Smooth muscle cell (in vitro differentiated cells): ENCODE measurements around the gene CCNC. TPM values are rescaled to one million over a fixed set of nuclear protein-coding genes. Genes with fewer than 3 reads are reported as not detected.

Experiments used
- DNase-seq: peaks from one replicate; lab custom pipeline; 2025; ENCODE audit not compliant: unreplicated experiment; lab: John Stamatoyannopoulos, UW
- H2AFZ ChIP-seq: fragments of 200-600 bp; sonication (generic); 2 replicates; pipeline ENCODE4 v1.6.0; 2016; ENCODE audit warnings: antibody characterized with exemption, low read depth, mild to moderate bottlenecking
- H3F3A ChIP-seq: fragments of 200-600 bp; sonication (generic); 2 replicates; pipeline ENCODE4 v1.6.0; 2017; ENCODE audit warnings: antibody characterized with exemption, low read depth
- H3K27ac ChIP-seq: fragments of 200-600 bp; sonication (generic); 2 replicates; pipeline ENCODE4 v1.5.1; 2016; ENCODE audit warnings: low read depth, mild to moderate bottlenecking
- H3K27me3 ChIP-seq: fragments of 200-600 bp; sonication (generic); 2 replicates; pipeline ENCODE4 v1.6.1; 2016; ENCODE audit warnings: low read depth, mild to moderate bottlenecking
- H3K36me3 ChIP-seq: fragments of 200-600 bp; sonication (generic); 2 replicates; pipeline ENCODE4 v1.5.1; 2016; ENCODE audit warnings: low read depth
- H3K4me1 ChIP-seq: fragments of 200-600 bp; sonication (generic); 2 replicates; pipeline ENCODE4 v1.5.1; 2016; ENCODE audit warnings: low read depth
- H3K4me2 ChIP-seq: fragments of 200-600 bp; sonication (generic); 2 replicates; pipeline ENCODE4 v1.6.0; 2016; ENCODE audit warnings: mild to moderate bottlenecking
- H3K4me3 ChIP-seq: fragments of 200-600 bp; sonication (generic); 2 replicates; pipeline ENCODE4 v1.5.1; 2016; ENCODE audit warnings: mild to moderate bottlenecking
- H3K79me2 ChIP-seq: fragments of 200-600 bp; sonication (generic); 2 replicates; pipeline ENCODE4 v1.6.0; 2016; ENCODE audit warnings: low read depth, mild to moderate bottlenecking
- H3K9ac ChIP-seq: fragments of 200-600 bp; sonication (generic); 2 replicates; pipeline ENCODE4 v1.6.0; 2016; ENCODE audit warnings: low read depth
- H3K9me3 ChIP-seq: fragments of 200-600 bp; sonication (generic); replicated peaks from 2 replicates; pipeline ENCODE4 v1.5.1; 2016; ENCODE audit warnings: low read depth
- H4K20me1 ChIP-seq: fragments of 200-600 bp; sonication (generic); 2 replicates; pipeline ENCODE4 v1.6.0; 2016; ENCODE audit warnings: low read depth
- WGBS: methylation state at CpG from one replicate; pipeline ENCODE4 v1.1.7; 2016; ENCODE audit warnings: low lambda C conversion rate; 5-methylcytosine and 5-hydroxymethylcytosine counted together
- polyA plus RNA-seq: library from polyadenylated mRNA; unstranded; fragments of >200 nt; fragmentation: Nextera tagmentation; extraction: Ambion mirVana; gene quantifications from 2 replicates; pipeline ENCODE4 v1.2.1, GENCODE V29; 2016
- total RNA-seq: library from RNA; depleted of rRNA; stranded (reverse); fragments of >200 nt; gene quantifications from 2 replicates; pipeline ENCODE4 v1.2.3, GENCODE V29; 2014
- TF ChIP-seq, protein P1 (sequence below): fragments of 200-600 bp; sonication (generic); IDR thresholded peaks from 2 replicates; pipeline ENCODE4 v1.5.1; 2017; ENCODE audit warnings: borderline replicate concordance, mild to moderate bottlenecking, antibody characterized with exemption; ENCODE audit not compliant: insufficient read depth, poor library complexity, severe bottlenecking

CCNC gene
- total and polyA plus RNA-seq, 2 experiments from 2014 or later: 53.8 to 67.7 TPM

DNA sequence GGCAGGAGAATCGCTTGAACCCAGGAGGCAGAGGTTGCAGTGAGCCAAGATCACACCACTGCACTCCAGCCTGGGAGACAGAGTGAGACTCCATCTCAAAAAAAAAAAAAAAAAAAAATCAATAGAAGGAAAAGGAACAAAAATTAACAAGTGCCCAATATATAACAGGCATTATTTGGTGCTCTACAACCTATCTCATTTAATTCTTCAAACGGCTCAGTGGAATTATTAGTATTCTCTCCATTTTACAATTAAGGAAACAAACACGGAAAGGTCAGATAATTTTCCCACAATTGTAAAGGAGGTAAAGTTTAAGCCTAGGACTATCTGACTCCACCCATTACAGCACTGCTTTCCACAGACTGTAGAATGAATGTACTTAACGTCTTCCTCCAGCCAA, 19.8 kb downstream of the CCNC start:
- Histone ChIP-seq H2AFZ (no peak overlapping the region), H3K4me2 (no peak overlapping the region), H3K9me3 (no peaks in the 10 kb centered on the region), H3K27ac (no peak overlapping the region), H4K20me1 (peaks cover 37% of the 10 kb centered on the region), H3K4me1 (no peaks in the 10 kb centered on the region), H3K79me2 (peaks cover 5% of the 10 kb centered on the region), H3K4me3 (no peak overlapping the region), H3K36me3 (peaks cover 16% of the 10 kb centered on the region), H3F3A (peaks cover 3% of the 10 kb centered on the region), H3K27me3 (no peaks in the 10 kb centered on the region), H3K9ac (no peak overlapping the region)
- TF ChIP-seq, protein P1, sequence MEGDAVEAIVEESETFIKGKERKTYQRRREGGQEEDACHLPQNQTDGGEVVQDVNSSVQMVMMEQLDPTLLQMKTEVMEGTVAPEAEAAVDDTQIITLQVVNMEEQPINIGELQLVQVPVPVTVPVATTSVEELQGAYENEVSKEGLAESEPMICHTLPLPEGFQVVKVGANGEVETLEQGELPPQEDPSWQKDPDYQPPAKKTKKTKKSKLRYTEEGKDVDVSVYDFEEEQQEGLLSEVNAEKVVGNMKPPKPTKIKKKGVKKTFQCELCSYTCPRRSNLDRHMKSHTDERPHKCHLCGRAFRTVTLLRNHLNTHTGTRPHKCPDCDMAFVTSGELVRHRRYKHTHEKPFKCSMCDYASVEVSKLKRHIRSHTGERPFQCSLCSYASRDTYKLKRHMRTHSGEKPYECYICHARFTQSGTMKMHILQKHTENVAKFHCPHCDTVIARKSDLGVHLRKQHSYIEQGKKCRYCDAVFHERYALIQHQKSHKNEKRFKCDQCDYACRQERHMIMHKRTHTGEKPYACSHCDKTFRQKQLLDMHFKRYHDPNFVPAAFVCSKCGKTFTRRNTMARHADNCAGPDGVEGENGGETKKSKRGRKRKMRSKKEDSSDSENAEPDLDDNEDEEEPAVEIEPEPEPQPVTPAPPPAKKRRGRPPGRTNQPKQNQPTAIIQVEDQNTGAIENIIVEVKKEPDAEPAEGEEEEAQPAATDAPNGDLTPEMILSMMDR: no peak
- 96% methylated on average over 4 of the region's 4 CpGs for WGBS
- DNase-seq: no peak

DNA sequence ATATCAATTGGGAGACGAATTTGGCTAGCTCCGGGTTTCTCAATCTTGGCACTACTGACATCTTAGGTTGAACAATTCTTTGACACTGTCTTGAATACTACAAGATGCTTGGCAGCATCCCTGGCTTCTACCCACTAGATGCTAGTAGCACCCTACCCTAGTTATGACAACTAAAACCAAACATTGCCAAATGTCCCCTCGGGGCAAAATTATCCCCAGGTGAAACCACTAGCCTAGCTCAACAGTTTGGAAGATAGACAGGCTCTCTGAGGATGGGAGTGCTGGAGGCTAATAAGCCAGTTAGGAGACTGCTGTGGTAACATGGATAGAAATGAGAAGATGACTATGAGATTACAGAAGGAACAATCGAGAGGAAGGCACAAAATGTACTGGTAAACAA, 20.9 kb downstream of the CCNC start:
- TF ChIP-seq, protein P1: no peak
- no peaks in the 10 kb centered on the region for H3K4me1 ChIP-seq
- H3K9me3 ChIP-seq: no peaks in the 10 kb centered on the region
- no peak overlapping the region for H3K9ac ChIP-seq
- H3K27me3 ChIP-seq: no peaks in the 10 kb centered on the region
- WGBS: 95% methylated on average over 4 of the region's 4 CpGs
- no peak overlapping the region for H3K4me3 ChIP-seq
- H3F3A ChIP-seq: peaks cover 3% of the 10 kb centered on the region
- peaks cover 16% of the 10 kb centered on the region for H3K36me3 ChIP-seq
- peaks cover 37% of the 10 kb centered on the region for H4K20me1 ChIP-seq
- no peak overlapping the region for H2AFZ ChIP-seq
- DNase-seq: no peak
- no peak overlapping the region for H3K27ac ChIP-seq
- H3K4me2 ChIP-seq: no peak overlapping the region
- peaks cover 5% of the 10 kb centered on the region for H3K79me2 ChIP-seq

DNA sequence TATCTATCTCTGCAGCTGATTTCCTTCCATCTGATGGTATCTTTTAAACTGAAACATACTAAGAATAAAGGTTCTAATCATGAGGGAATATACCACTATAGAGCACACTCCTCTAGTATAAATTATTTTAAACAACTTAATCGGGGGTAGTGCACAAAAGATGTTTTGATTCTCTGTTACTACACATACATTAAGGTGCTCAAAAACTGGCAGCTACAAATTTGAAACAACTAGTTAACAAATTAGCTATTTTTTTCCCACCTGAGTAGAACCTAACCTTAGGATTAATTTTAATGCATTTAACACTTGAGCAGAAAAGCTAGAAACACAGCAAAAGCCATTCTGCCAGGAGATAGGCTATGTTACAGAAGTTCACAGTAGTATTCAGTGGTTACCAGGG, 23.0 kb downstream of the CCNC start:
- Histone ChIP-seq H3K27ac (no peak overlapping the region), H3K4me2 (no peak overlapping the region), H3K9ac (no peak overlapping the region), H3K9me3 (no peaks in the 10 kb centered on the region), H3K36me3 (peaks cover 13% of the 10 kb centered on the region), H3K4me1 (no peaks in the 10 kb centered on the region), H3F3A (peaks cover under 1% of the 10 kb centered on the region), H3K27me3 (no peaks in the 10 kb centered on the region), H2AFZ (no peak overlapping the region), H4K20me1 (peaks cover 40% of the 10 kb centered on the region), H3K79me2 (no peaks in the 10 kb centered on the region), H3K4me3 (no peak overlapping the region)
- no peak for DNase-seq
- 97% methylated on average over 1 of the region's 1 CpG for WGBS
- TF ChIP-seq, protein P1: no peak

DNA sequence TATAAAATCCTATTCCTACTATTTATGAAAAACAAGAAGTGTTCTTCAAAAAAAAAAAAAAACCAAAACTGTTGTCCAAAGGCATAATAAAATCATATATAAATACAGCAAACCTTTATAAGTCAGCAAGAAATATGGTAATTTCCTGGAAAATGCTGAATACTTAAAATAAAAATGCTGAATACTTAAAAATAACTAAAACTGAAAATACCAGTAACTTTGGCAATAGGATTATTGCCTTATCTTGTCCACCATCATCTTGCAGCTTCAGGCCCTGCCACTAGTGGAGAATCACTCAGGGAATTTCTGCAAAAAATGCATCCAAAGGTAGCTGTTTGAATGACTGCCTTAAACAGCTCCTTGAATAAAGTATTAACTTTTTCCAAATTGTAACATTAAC, 24.5 kb downstream of the CCNC start:
- Histone ChIP-seq H3K4me3 (no peak overlapping the region), H2AFZ (no peak overlapping the region), H3K79me2 (no peaks in the 10 kb centered on the region), H3K4me2 (no peak overlapping the region), H3K4me1 (no peaks in the 10 kb centered on the region), H3K9ac (no peak overlapping the region), H3K27me3 (no peaks in the 10 kb centered on the region), H3F3A (no peaks in the 10 kb centered on the region), H4K20me1 (peaks cover 35% of the 10 kb centered on the region), H3K27ac (no peak overlapping the region), H3K36me3 (peaks cover 12% of the 10 kb centered on the region), H3K9me3 (no peaks in the 10 kb centered on the region)
- no peak for DNase-seq
- TF ChIP-seq, protein P1: no peak
